Endothelial cell of umbilical vein (primary cell): Measurements from ENCODE around the gene CYB5A. TPM values are rescaled to one million over a fixed set of nuclear protein-coding genes. Genes with fewer than 3 reads are reported as not detected.

Source experiments
- BruUV-seq: library from RNA; stranded (reverse); fragments of 400-500 nt; replicated peaks from 2 replicates; lab custom pipeline; 2021; lab: Mats Ljungman, UMichigan
- CTCF ChIA-PET: fragments of 300-600, 350-600 bp; sonication (Branson Sonifier 250); formaldehyde crosslinking; loops from one replicate; lab custom pipeline; 2021; ENCODE audit warnings: antibody characterized with exemption, inconsistent platforms; lab: Charles Lee
- POLR2A ChIA-PET: fragments of 300-600, 350-600 bp; sonication (Branson Sonifier 250); formaldehyde crosslinking; loops from one replicate; lab custom pipeline; 2021; ENCODE audit warnings: antibody characterized with exemption, inconsistent platforms; lab: Charles Lee
- DNase-seq: peaks from one replicate; pipeline ENCODE4 v3.0.0-alpha.2; 2011; ENCODE audit warnings: low read depth, low spot score
- FAIRE-seq: peaks from 2 replicates; lab custom pipeline; 2011; peaks lifted over from hg19 to GRCh38; lab: Jason Lieb, UNC
- H2AFZ ChIP-seq: 2 replicates; pipeline ENCODE4 v1.6.0; 2012; ENCODE audit warnings: low read depth, low read length, control low read depth, inconsistent platforms
- H3K27ac ChIP-seq: 2 replicates; pipeline ENCODE4 v1.5.1; 2011; ENCODE audit warnings: low read depth, mild to moderate bottlenecking, control low read depth, low read length, moderate library complexity; ENCODE audit not compliant: insufficient read depth
- H3K27me3 ChIP-seq, 2 experiments: 2 replicates each; pipeline versions ENCODE4 v1.6.0 to v1.6.1; 2011; ENCODE audit warnings: low read length in 2 of 2, mixed read lengths in 1 of 2; ENCODE audit not compliant: control insufficient read depth in 2 of 2, insufficient read depth in 2 of 2
- H3K36me3 ChIP-seq, 2 experiments: 2 replicates in 1 of 2; 3 replicates in 1 of 2; pipeline ENCODE4 v1.5.1; 2011; ENCODE audit warnings: low read length in 2 of 2, mild to moderate bottlenecking in 1 of 2, moderate library complexity in 1 of 2; ENCODE audit not compliant: control insufficient read depth in 2 of 2, insufficient read depth in 2 of 2; ENCODE audit errors: extremely low read depth in 1 of 2
- H3K4me1 ChIP-seq: 3 replicates; pipeline ENCODE4 v1.5.1; 2011; ENCODE audit warnings: mild to moderate bottlenecking, low read length; ENCODE audit not compliant: control insufficient read depth, insufficient read depth; ENCODE audit errors: extremely low read depth
- H3K4me2 ChIP-seq: 2 replicates; pipeline ENCODE4 v1.6.1; 2011; ENCODE audit warnings: low read length, control low read depth, mixed read lengths; ENCODE audit not compliant: insufficient read depth
- H3K4me3 ChIP-seq, 3 experiments: fragments of 200-600 bp in 1 of 3; sonication (generic), shearing (Covaris generic) in 1 of 3; replicated peaks in 1 of 3; 2 replicates each; pipeline ENCODE4 v1.5.1; 2011 to 2016; ENCODE audit warnings: control low read depth in 3 of 3, low read length in 3 of 3, mild to moderate bottlenecking in 2 of 3, inconsistent platforms in 1 of 3, low read depth in 1 of 3, moderate library complexity in 1 of 3; ENCODE audit not compliant: insufficient read depth in 1 of 3
- H3K79me2 ChIP-seq: 2 replicates; pipeline ENCODE4 v1.6.0; 2012; ENCODE audit warnings: low read length, inconsistent platforms; ENCODE audit not compliant: control insufficient read depth, insufficient read depth
- H3K9ac ChIP-seq: replicated peaks from 2 replicates; pipeline ENCODE3; 2011; ENCODE audit warnings: low read length, control low read depth; ENCODE audit not compliant: insufficient read depth; ENCODE audit errors: extremely low read depth
- H3K9me1 ChIP-seq: replicated peaks from 3 replicates; pipeline ENCODE4 v1.6.0; 2011; ENCODE audit warnings: mild to moderate bottlenecking, low read length; ENCODE audit not compliant: control insufficient read depth, insufficient read depth; ENCODE audit errors: extremely low read depth
- H3K9me3 ChIP-seq: replicated peaks from 2 replicates; pipeline ENCODE4 v1.5.1; 2012; ENCODE audit warnings: low read length, inconsistent platforms; ENCODE audit not compliant: control insufficient read depth, insufficient read depth
- H4K20me1 ChIP-seq: replicated peaks from 2 replicates; pipeline ENCODE3; 2011; ENCODE audit warnings: mild to moderate bottlenecking, low read length; ENCODE audit not compliant: control insufficient read depth, insufficient read depth; ENCODE audit errors: extremely low read depth
- EZH2 ChIP-seq: IDR thresholded peaks from 2 replicates; pipeline ENCODE4 v1.6.1; 2012; ENCODE audit warnings: borderline replicate concordance, low read depth, mild to moderate bottlenecking, moderate library complexity, low read length, inconsistent platforms; ENCODE audit not compliant: severe bottlenecking
- FOS ChIP-seq: IDR thresholded peaks from 2 replicates; pipeline ENCODE4 v1.6.1; 2011; ENCODE audit warnings: mild to moderate bottlenecking, low read length, moderate library complexity, borderline replicate concordance; ENCODE audit not compliant: insufficient read depth
- GATA2 ChIP-seq: IDR thresholded peaks from 2 replicates; pipeline ENCODE4 v1.7.0; 2011; ENCODE audit warnings: low read depth, mild to moderate bottlenecking, moderate library complexity, mixed read lengths, low read length; ENCODE audit not compliant: insufficient read length, insufficient read depth
- JUN ChIP-seq: IDR thresholded peaks from 2 replicates; pipeline ENCODE4 v1.6.1; 2011; ENCODE audit warnings: borderline replicate concordance, low read depth; ENCODE audit not compliant: insufficient read length, insufficient read depth
- MYC ChIP-seq: IDR thresholded peaks from one replicate; pipeline ENCODE4 v1.6.1; 2011; ENCODE audit warnings: mild to moderate bottlenecking, low read depth, low read length
- POLR2A ChIP-seq: IDR thresholded peaks from 2 replicates; pipeline ENCODE4 v1.6.1; 2012; ENCODE audit warnings: low read depth, mild to moderate bottlenecking, control low read depth, low read length
- POLR2AphosphoS5 ChIP-seq: IDR thresholded peaks from 2 replicates; pipeline ENCODE4 v1.6.1; 2012; ENCODE audit warnings: low read depth, mild to moderate bottlenecking, control low read depth, low read length, moderate library complexity; ENCODE audit not compliant: insufficient read depth
- dilution Hi-C: fragments of 300-500 bp; cut with MboI; formaldehyde crosslinking; loops from one replicate; pipeline ENCODE4 v1.15.0; 2019; ENCODE audit warnings: low sequenced_read_pairs; ENCODE audit not compliant: extremely low pct_ligation_motif_present
- intact Hi-C: fragments of 100-400 bp; cut with micrococcal nuclease; formaldehyde crosslinking; loops from one replicate; pipeline ENCODE4 v1.10.0; 2022
- polyA plus RNA-seq, 4 experiments: library from polyadenylated mRNA; depleted of rRNA in 3 of 4; stranded (reverse) in 3 of 4; unstranded in 1 of 4; fragments of >200 nt; gene quantifications; 2 replicates each; pipeline versions ENCODE4 v1.2.1 to v1.2.3, GENCODE V29; 2011 to 2012; ENCODE audit warnings: missing spikeins in 1 of 4
- total RNA-seq: library from RNA; stranded (reverse); gene quantifications from 2 replicates; pipeline ENCODE4 v1.2.3, GENCODE V29; 2021
- TF ChIP-seq, protein P1 (sequence below), 2 donors: IDR thresholded peaks; 1 replicate in 1 of 2; 2 replicates in 1 of 2; pipeline ENCODE4 v1.5.1; 2011; ENCODE audit warnings: low read length in 2 of 2, mild to moderate bottlenecking in 2 of 2, moderate library complexity in 2 of 2, control low read depth in 1 of 2, inconsistent platforms in 1 of 2, low read depth in 1 of 2; ENCODE audit not compliant: insufficient read depth in 1 of 2; ENCODE audit errors: extremely low read depth in 1 of 2
- TF ChIP-seq, protein P2 (sequence below): IDR thresholded peaks from 2 replicates; pipeline ENCODE4 v1.6.1; 2011; ENCODE audit not compliant: insufficient read depth, insufficient read length

Gene CYB5A
- total and polyA plus RNA-seq, 2 donors (not counting 3 experiments of a cell fraction or from before 2014, with no cell fraction given), result 24.9 to 74.0 TPM

DNA sequence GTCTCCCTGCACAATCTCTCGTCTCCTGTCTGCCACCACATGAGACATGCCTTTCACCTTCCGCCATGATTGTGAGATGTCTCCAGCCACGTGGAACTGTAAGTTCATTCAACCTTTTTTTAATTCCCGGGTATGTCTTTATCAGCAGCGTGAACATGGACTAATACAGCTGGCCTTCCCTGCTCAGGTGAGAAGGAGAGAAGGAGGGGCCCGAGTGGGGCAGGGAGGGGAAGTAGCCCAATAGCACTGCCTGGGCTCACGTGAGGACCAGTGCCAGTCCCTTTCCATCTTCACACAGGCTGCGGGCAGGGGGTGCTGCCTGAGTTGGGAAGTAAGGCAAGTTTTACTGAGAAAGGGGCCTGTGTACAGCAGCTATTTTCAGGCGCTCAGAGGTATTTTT, 70.7 kb downstream of the CYB5A start:
- Histone ChIP-seq H3K9ac (no peak overlapping the region), H3K79me2 (no peaks in the 10 kb centered on the region), H3K4me1 (no peaks in the 10 kb centered on the region), H3K4me2 (no peak overlapping the region), H3K9me3 (no peaks in the 10 kb centered on the region), H3K36me3 (no peaks in the 10 kb centered on the region), H3K9me1 (no peaks in the 10 kb centered on the region), H2AFZ (no peak overlapping the region), H3K4me3 (no peak overlapping the region), H3K27ac (no peak overlapping the region), H4K20me1 (no peaks in the 10 kb centered on the region), H3K27me3 (no peaks in the 10 kb centered on the region)
- ChIA-PET POLR2A (no interaction called here), CTCF (no interaction called here)
- TF ChIP-seq, protein P1, sequence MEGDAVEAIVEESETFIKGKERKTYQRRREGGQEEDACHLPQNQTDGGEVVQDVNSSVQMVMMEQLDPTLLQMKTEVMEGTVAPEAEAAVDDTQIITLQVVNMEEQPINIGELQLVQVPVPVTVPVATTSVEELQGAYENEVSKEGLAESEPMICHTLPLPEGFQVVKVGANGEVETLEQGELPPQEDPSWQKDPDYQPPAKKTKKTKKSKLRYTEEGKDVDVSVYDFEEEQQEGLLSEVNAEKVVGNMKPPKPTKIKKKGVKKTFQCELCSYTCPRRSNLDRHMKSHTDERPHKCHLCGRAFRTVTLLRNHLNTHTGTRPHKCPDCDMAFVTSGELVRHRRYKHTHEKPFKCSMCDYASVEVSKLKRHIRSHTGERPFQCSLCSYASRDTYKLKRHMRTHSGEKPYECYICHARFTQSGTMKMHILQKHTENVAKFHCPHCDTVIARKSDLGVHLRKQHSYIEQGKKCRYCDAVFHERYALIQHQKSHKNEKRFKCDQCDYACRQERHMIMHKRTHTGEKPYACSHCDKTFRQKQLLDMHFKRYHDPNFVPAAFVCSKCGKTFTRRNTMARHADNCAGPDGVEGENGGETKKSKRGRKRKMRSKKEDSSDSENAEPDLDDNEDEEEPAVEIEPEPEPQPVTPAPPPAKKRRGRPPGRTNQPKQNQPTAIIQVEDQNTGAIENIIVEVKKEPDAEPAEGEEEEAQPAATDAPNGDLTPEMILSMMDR (IDR thresholded peaks at IDR 0.05; ENCODE audit: extremely low read depth in 1 of 2, insufficient read depth in 1 of 2, low read depth in 1 of 2, low read length in 2 of 2), result no peak
- TF ChIP-seq MYC (no peak), EZH2 (no peak), POLR2AphosphoS5 (no peak), POLR2A (no peak), JUN (no peak), FOS (no peak), GATA2 (no peak)
- TF ChIP-seq, protein P2, sequence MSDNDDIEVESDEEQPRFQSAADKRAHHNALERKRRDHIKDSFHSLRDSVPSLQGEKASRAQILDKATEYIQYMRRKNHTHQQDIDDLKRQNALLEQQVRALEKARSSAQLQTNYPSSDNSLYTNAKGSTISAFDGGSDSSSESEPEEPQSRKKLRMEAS, result no peak
- dilution Hi-C loops, result no loop called here
- FAIRE-seq, result no peak
- intact Hi-C loops, result no loop called here
- BruUV-seq, result no TSS peak
- DNase-seq, result no peak
